DND-41 (cell line): ENCODE results near the gene ZNF600.
"Not testable (repeated sequence)": the region's sequence is repeated elsewhere in the genome, so short reads cannot be mapped to it uniquely, and the experiment has no call there.

Experiments
- ATAC-seq: fragments of 200-7000 bp; cut with Tn5 transposase; 3 replicates; pipeline ENCODE4 v1.9.1; 2021; ENCODE audit warnings: low read depth; ENCODE audit not compliant: insufficient read depth
- DNase-seq: peaks from one replicate; pipeline ENCODE4 v3.0.0-alpha.2; 2020
- H2AFZ ChIP-seq: 2 replicates; pipeline ENCODE4 v1.6.0; 2012; ENCODE audit warnings: low read depth, low read length
- H3K27ac ChIP-seq: 2 replicates; pipeline ENCODE4 v1.5.1; 2012; ENCODE audit warnings: low read length, inconsistent platforms
- H3K27me3 ChIP-seq: fragments of 200-600 bp; sonication (generic); 2 replicates; pipeline ENCODE4 v1.6.0; 2012; ENCODE audit warnings: low read length, mild to moderate bottlenecking, inconsistent platforms; ENCODE audit not compliant: insufficient read depth, poor library complexity
- H3K36me3 ChIP-seq: 2 replicates; pipeline ENCODE4 v1.5.1; 2012; ENCODE audit warnings: low read length, inconsistent platforms; ENCODE audit not compliant: insufficient read depth
- H3K4me1 ChIP-seq: 2 replicates; pipeline ENCODE4 v1.5.1; 2012; ENCODE audit warnings: mild to moderate bottlenecking, low read length; ENCODE audit not compliant: insufficient read depth
- H3K4me2 ChIP-seq: 2 replicates; pipeline ENCODE4 v1.6.0; 2012; ENCODE audit warnings: mild to moderate bottlenecking, moderate library complexity, low read length, inconsistent platforms; ENCODE audit not compliant: insufficient read depth
- H3K4me3 ChIP-seq, 2 experiments: fragments of 200-600 bp in 1 of 2; shearing (Covaris generic) in 1 of 2; 2 replicates each; pipeline ENCODE4 v1.5.1; 2012 to 2016; ENCODE audit warnings: inconsistent platforms in 2 of 2, low read length in 2 of 2, mild to moderate bottlenecking in 2 of 2, low read depth in 1 of 2, moderate library complexity in 1 of 2
- H3K79me2 ChIP-seq: 2 replicates; pipeline ENCODE4 v1.6.0; 2012; ENCODE audit warnings: low read length, inconsistent platforms; ENCODE audit not compliant: insufficient read depth
- H3K9ac ChIP-seq: 2 replicates; pipeline ENCODE4 v1.6.0; 2012; ENCODE audit warnings: low read depth, mild to moderate bottlenecking, inconsistent platforms, low read length, moderate library complexity
- H3K9me3 ChIP-seq: 2 replicates; pipeline ENCODE4 v1.5.1; 2012; ENCODE audit warnings: low read length, moderate library complexity, mild to moderate bottlenecking, inconsistent platforms; ENCODE audit not compliant: insufficient read depth, severe bottlenecking
- H4K20me1 ChIP-seq: 2 replicates; pipeline ENCODE4 v1.6.0; 2012; ENCODE audit warnings: low read length; ENCODE audit not compliant: insufficient read depth
- CTCF ChIP-seq: IDR thresholded peaks from 2 replicates; pipeline ENCODE4 v1.5.1; 2012; ENCODE audit warnings: borderline replicate concordance, low read length, moderate library complexity, mild to moderate bottlenecking; ENCODE audit not compliant: poor library complexity, severe bottlenecking; ENCODE audit errors: extremely low read depth
- EZH2 ChIP-seq: IDR thresholded peaks from 3 replicates; pipeline ENCODE4 v1.6.1; 2012; ENCODE audit warnings: borderline replicate concordance, low read depth, mild to moderate bottlenecking, moderate library complexity, low read length, inconsistent platforms; ENCODE audit not compliant: severe bottlenecking

Gene ZNF600

GRCh38 chr19:52823676-52824075 lies 37.1 kb upstream of the ZNF600 start:
- DNase-seq (no peak), ATAC-seq (no peak)
- no peak overlapping the region for H3K4me3 ChIP-seq
- no peaks in the 10 kb centered on the region; the same call in 1 of the 2 replicates for H4K20me1 ChIP-seq
- TF ChIP-seq EZH2: no peak
- TF ChIP-seq CTCF: no peak
- no peak overlapping the region for H3K27ac ChIP-seq
- no peaks in the 10 kb centered on the region for H3K9me3 ChIP-seq
- no peak overlapping the region for H3K9ac ChIP-seq
- no peak overlapping the region for H3K4me2 ChIP-seq
- H2AFZ ChIP-seq: no peak overlapping the region
- peaks cover 17% of the 10 kb centered on the region for H3K79me2 ChIP-seq
- H3K4me1 ChIP-seq: peaks cover 16% of the 10 kb centered on the region
- no peaks in the 10 kb centered on the region for H3K36me3 ChIP-seq
- H3K27me3 ChIP-seq: no peaks in the 10 kb centered on the region

GRCh38 chr19:52821204-52821960 lies 34.8 kb upstream of the ZNF600 start, which contains the start of gene ZNF28:
Gene ZNF28, minus strand, starts transcription at chr19:52821633. Its CDS starts 3,675 bp downstream, at chr19:52817958.
- H3K9me3 ChIP-seq, H4K20me1 ChIP-seq, H3K27me3 ChIP-seq: not testable (repeated sequence)
- Histone ChIP-seq H3K4me2 (peak within 1 kb of the TSS; percentile 70), H3K9ac (peak within 1 kb of the TSS; percentile 58), H3K36me3 (peaks cover 19% of the 10 kb centered on the region), H3K79me2 (peaks cover 23% of the 10 kb centered on the region), H2AFZ (peak within 1 kb of the TSS; percentile 80), H3K27ac (peak within 1 kb of the TSS; percentile 68), H3K4me3 (peak within 1 kb of the TSS; percentile 36 to 60; a peak in 3 of 4 replicates), H3K4me1 (peaks cover 16% of the 10 kb centered on the region)
- ATAC-seq (peak; percentile 98), DNase-seq (peak; percentile 89)

- H3K9me3 ChIP-seq, H4K20me1 ChIP-seq, H3K27me3 ChIP-seq: not testable (repeated sequence)
- ATAC-seq: peak; percentile 59
- H3K4me1 ChIP-seq: peaks cover 16% of the 10 kb centered on the region
- peak overlapping the region; percentile 70 for H3K4me2 ChIP-seq
- H3K27ac ChIP-seq: peak overlapping the region; percentile 68
- H3K9ac ChIP-seq: peak overlapping the region; percentile 58
- H3K79me2 ChIP-seq: peaks cover 23% of the 10 kb centered on the region
- peak overlapping the region; percentile 36 to 60; a peak in 3 of 4 replicates for H3K4me3 ChIP-seq
- peak overlapping the region; percentile 80 for H2AFZ ChIP-seq
- DNase-seq: peak; percentile 54
- H3K36me3 ChIP-seq: peaks cover 23% of the 10 kb centered on the region
These were observed 34.0 kb upstream of the ZNF600 start for GRCh38 chr19:52820472-52821203.

GRCh38 chr19:52809801-52810200 lies 23.2 kb upstream of the ZNF600 start:
- Histone ChIP-seq H3K9ac (no peak overlapping the region), H3K27ac (no peak overlapping the region), H3K79me2 (peaks cover 2% of the 10 kb centered on the region; the same call in 1 of the 2 replicates), H3K4me2 (no peak overlapping the region), H3K36me3 (peaks cover 48% of the 10 kb centered on the region), H3K9me3 (no peaks in the 10 kb centered on the region), H3K4me1 (no peaks in the 10 kb centered on the region), H3K27me3 (no peaks in the 10 kb centered on the region), H3K4me3 (no peak overlapping the region), H2AFZ (no peak overlapping the region), H4K20me1 (no peaks in the 10 kb centered on the region)
- DNase-seq (no peak), ATAC-seq (no peak)
- TF ChIP-seq EZH2: no peak
- no peak for TF ChIP-seq CTCF

- Histone ChIP-seq H3K36me3 (peaks cover 61% of the 10 kb centered on the region), H3K9me3 (peaks cover 13% of the 10 kb centered on the region)
- not testable (repeated sequence) for H4K20me1 ChIP-seq
These were observed 13.5 kb upstream of the ZNF600 start for GRCh38 chr19:52799950-52800640.

More at GRCh38 chr19:52799950-52800640, 13.5 kb upstream of the ZNF600 start:
- not testable (repeated sequence) for H3K27me3 ChIP-seq, H3K27ac ChIP-seq, H3K4me3 ChIP-seq, H3K4me1 ChIP-seq, H3K4me2 ChIP-seq, H2AFZ ChIP-seq, H3K9ac ChIP-seq, DNase-seq, ATAC-seq, H3K79me2 ChIP-seq
